Liver (tissue), 9 donors: ENCODE data around the gene EXOC6B. TPM values are rescaled to one million over a fixed set of nuclear protein-coding genes. Genes with fewer than 3 reads are reported as not detected.

Source experiments
- DNase-seq: peaks from one replicate; pipeline ENCODE4 v3.0.0-alpha.2; 2017; ENCODE audit warnings: low spot score
- H3K27ac ChIP-seq, 2 donors: one replicate each; pipeline ENCODE4 v1.7.0; 2013; ENCODE audit warnings: inconsistent platforms in 2 of 2, low read length in 2 of 2, control low read depth in 1 of 2, low read depth in 1 of 2, mild to moderate bottlenecking in 1 of 2
- H3K27me3 ChIP-seq, 4 donors: one replicate each; pipeline versions ENCODE4 v1.6.1 to v1.7.0; 2013; ENCODE audit warnings: low read length in 3 of 4, inconsistent platforms in 1 of 4, mild to moderate bottlenecking in 1 of 4, moderate library complexity in 1 of 4; ENCODE audit not compliant: control insufficient read depth in 4 of 4, insufficient read depth in 4 of 4
- H3K36me3 ChIP-seq, 4 donors: one replicate each; pipeline versions ENCODE4 v1.6.1 to v1.7.0; 2013; ENCODE audit warnings: low read length in 3 of 4, mild to moderate bottlenecking in 3 of 4, low read depth in 1 of 4, moderate library complexity in 1 of 4; ENCODE audit not compliant: control insufficient read depth in 4 of 4, insufficient read depth in 3 of 4
- H3K4me1 ChIP-seq, 4 donors: one replicate each; pipeline versions ENCODE4 v1.6.1 to v1.7.0; 2013; ENCODE audit warnings: low read length in 3 of 4, mild to moderate bottlenecking in 3 of 4, moderate library complexity in 1 of 4; ENCODE audit not compliant: control insufficient read depth in 4 of 4, insufficient read depth in 4 of 4
- H3K4me3 ChIP-seq, 3 donors: one replicate each; pipeline versions ENCODE4 v1.6.1 to v1.7.0; 2013; ENCODE audit warnings: low read length in 3 of 3, control low read depth in 1 of 3, low read depth in 1 of 3, mild to moderate bottlenecking in 1 of 3
- H3K9ac ChIP-seq, 2 donors: one replicate each; pipeline ENCODE4 v1.7.0; 2013; ENCODE audit warnings: low read length in 2 of 2, mild to moderate bottlenecking in 2 of 2, moderate library complexity in 2 of 2, control low read depth in 1 of 2, low read depth in 1 of 2
- H3K9me3 ChIP-seq, 4 donors: one replicate each; pipeline versions ENCODE4 v1.6.1 to v1.7.0; 2013; ENCODE audit warnings: low read length in 3 of 4; ENCODE audit not compliant: control insufficient read depth in 4 of 4
- ATF3 ChIP-seq: IDR thresholded peaks from 2 replicates; pipeline ENCODE4 v1.6.1; 2016; ENCODE audit warnings: antibody characterized with exemption
- CTCF ChIP-seq: fragments of 150-350 bp; IDR thresholded peaks from 2 replicates; pipeline ENCODE4 v1.5.1; 2017; ENCODE audit warnings: improper control_type of control experiment, low read depth, low read length; ENCODE audit not compliant: missing input control
- EGR1 ChIP-seq, 2 donors: IDR thresholded peaks; 2 replicates each; pipeline ENCODE4 v1.6.1; 2016 to 2018; ENCODE audit warnings: antibody characterized with exemption in 2 of 2, low read depth in 2 of 2
- FOXA1 ChIP-seq: IDR thresholded peaks from 2 replicates; pipeline ENCODE4 v1.6.1; 2016; ENCODE audit warnings: antibody characterized with exemption
- FOXA2 ChIP-seq: IDR thresholded peaks from 2 replicates; pipeline ENCODE4 v1.6.1; 2016; ENCODE audit warnings: antibody characterized with exemption
- GABPA ChIP-seq, 2 donors: IDR thresholded peaks in 1 of 2; conservative IDR thresholded peaks in 1 of 2; 2 replicates each; pipeline ENCODE4 v1.6.1; 2016; ENCODE audit warnings: antibody characterized with exemption in 2 of 2, mild to moderate bottlenecking in 1 of 2, moderate library complexity in 1 of 2
- HNF4A ChIP-seq, 2 donors: conservative IDR thresholded peaks; 2 replicates each; pipeline ENCODE4 v1.6.1; 2016; ENCODE audit warnings: antibody characterized with exemption in 2 of 2, mild to moderate bottlenecking in 2 of 2
- HNF4G ChIP-seq: IDR thresholded peaks from 2 replicates; pipeline ENCODE4 v1.6.1; 2016; ENCODE audit warnings: antibody characterized with exemption
- JUND ChIP-seq, 2 donors: IDR thresholded peaks; 2 replicates each; pipeline ENCODE4 v1.6.1; 2016; ENCODE audit warnings: antibody characterized with exemption in 2 of 2
- MAX ChIP-seq: IDR thresholded peaks from 2 replicates; pipeline ENCODE4 v1.6.1; 2016; ENCODE audit warnings: antibody characterized with exemption
- NR2F2 ChIP-seq: IDR thresholded peaks from 2 replicates; pipeline ENCODE4 v1.6.1; 2016; ENCODE audit warnings: antibody characterized with exemption
- RAD21 ChIP-seq, 2 donors: IDR thresholded peaks; 2 replicates each; pipeline ENCODE4 v1.6.1; 2016; ENCODE audit warnings: antibody characterized with exemption in 2 of 2, mild to moderate bottlenecking in 2 of 2
- REST ChIP-seq: IDR thresholded peaks from 2 replicates; pipeline ENCODE4 v1.6.1; 2016; ENCODE audit warnings: antibody characterized with exemption, mild to moderate bottlenecking
- RXRA ChIP-seq, 2 donors: IDR thresholded peaks; 2 replicates each; pipeline ENCODE4 v1.6.1; 2017 to 2018; ENCODE audit warnings: antibody characterized with exemption in 2 of 2, mild to moderate bottlenecking in 1 of 2
- SP1 ChIP-seq: IDR thresholded peaks from 2 replicates; pipeline ENCODE4 v1.6.1; 2018; ENCODE audit warnings: antibody characterized with exemption, mild to moderate bottlenecking
- TAF1 ChIP-seq: conservative IDR thresholded peaks from 2 replicates; pipeline ENCODE4 v1.6.1; 2016; ENCODE audit warnings: antibody characterized with exemption, mild to moderate bottlenecking
- ZBTB33 ChIP-seq: IDR thresholded peaks from 2 replicates; pipeline ENCODE4 v1.6.1; 2016; ENCODE audit warnings: antibody characterized with exemption
- WGBS: extraction: QIAGEN DNeasy Blood & Tissue Kit; methylation state at CpG from one replicate; pipeline ENCODE4 v1.1.7; 2013; 5-methylcytosine and 5-hydroxymethylcytosine counted together
- polyA plus RNA-seq, 2 donors: library from polyadenylated mRNA; stranded (reverse) in 1 of 2; unstranded in 1 of 2; fragments of 200-250 nt in 1 of 2; fragments of >200 nt in 1 of 2; fragmentation: Nextera tagmentation in 1 of 2; extraction: Ambion mirVana in 1 of 2; gene quantifications; one replicate each; pipeline versions ENCODE4 v1.2.1 to v1.2.3, GENCODE V29; 2013 to 2015
- total RNA-seq, 2 donors: library from RNA; depleted of rRNA; stranded (reverse); fragments of >200 nt; gene quantifications; one replicate each; pipeline ENCODE4 v1.2.3, GENCODE V29; 2014
- donor health status: healthy.
- donor health status: healthy.
- donor health status: healthy.
- donor health status: healthy.
- donor health status: healthy.

EXOC6B gene
- total and polyA plus RNA-seq, 4 donors, result 1.7 to 9.5 (median 5.5) TPM

GRCh38 chr2:72176281-72176680 is 649.6 kb downstream of the EXOC6B start (continued):
- TF ChIP-seq REST (no peak), GABPA (IDR thresholded peaks at IDR 0.05 in 1 of 2, conservative IDR thresholded peaks at IDR 0.05 in 1 of 2) (no peak), EGR1 (IDR thresholded peaks at IDR 0.05; ENCODE audit: low read depth in 2 of 2) (no peak)

- Histone ChIP-seq H3K27ac (no peak overlapping the region), H3K4me3 (no peak overlapping the region), H3K27me3 (no peaks in the 10 kb centered on the region), H3K4me1 (no peaks in the 10 kb centered on the region), H3K9ac (no peak overlapping the region), H3K36me3 (peaks cover 0 to 11% (median 4%) of the 10 kb centered on the region in 4 donors), H3K9me3 (no peaks in the 10 kb centered on the region)
- TF ChIP-seq FOXA1, result no peak
- no peak for TF ChIP-seq GABPA (IDR thresholded peaks at IDR 0.05 in 1 of 2, conservative IDR thresholded peaks at IDR 0.05 in 1 of 2)
- no peak for TF ChIP-seq EGR1 (IDR thresholded peaks at IDR 0.05; ENCODE audit: low read depth in 2 of 2)
- TF ChIP-seq CTCF, result no peak
- TF ChIP-seq TAF1, result no peak
- TF ChIP-seq MAX, result no peak
- no peak for TF ChIP-seq HNF4G
- no peak for TF ChIP-seq SP1
- no peak for DNase-seq
- 93% methylated on average over 4 of the region's 4 CpGs for WGBS
These were observed 650.2 kb downstream of the EXOC6B start for GRCh38 chr2:72175636-72176035.

GRCh38 chr2:72173640-72174321 is 652.1 kb downstream of the EXOC6B start:
- no peak for DNase-seq
- Histone ChIP-seq H3K9me3 (no peaks in the 10 kb centered on the region), H3K4me3 (no peak overlapping the region), H3K9ac (no peak overlapping the region), H3K4me1 (no peaks in the 10 kb centered on the region), H3K36me3 (peaks cover 0 to 11% (median 2%) of the 10 kb centered on the region in 4 donors), H3K27ac (no peak overlapping the region), H3K27me3 (no peaks in the 10 kb centered on the region)
- WGBS, result 71% methylated on average over 8 of the region's 8 CpGs
- TF ChIP-seq CTCF (no peak), HNF4A (conservative IDR thresholded peaks at IDR 0.05) (no peak), SP1 (no peak), FOXA2 (no peak), JUND (IDR thresholded peaks at IDR 0.05) (no peak), ATF3 (no peak), ZBTB33 (no peak), RAD21 (IDR thresholded peaks at IDR 0.05) (no peak), RXRA (IDR thresholded peaks at IDR 0.05) (no peak), TAF1 (no peak), NR2F2 (no peak)
